Activated T-cell treated with anti-CD3 and anti-CD28 coated beads for 48 hours (primary cell): Measurements from ENCODE around the gene ZDHHC5.

ENCODE experiments used
- DNase-seq: peaks from one replicate; pipeline ENCODE4 v3.0.0-alpha.2; 2020; ENCODE audit warnings: low read depth

Gene ZDHHC5

GRCh38 chr11:57729479-57729878, 61.6 kb downstream of the ZDHHC5 start:
- DNase-seq = no peak

DNA sequence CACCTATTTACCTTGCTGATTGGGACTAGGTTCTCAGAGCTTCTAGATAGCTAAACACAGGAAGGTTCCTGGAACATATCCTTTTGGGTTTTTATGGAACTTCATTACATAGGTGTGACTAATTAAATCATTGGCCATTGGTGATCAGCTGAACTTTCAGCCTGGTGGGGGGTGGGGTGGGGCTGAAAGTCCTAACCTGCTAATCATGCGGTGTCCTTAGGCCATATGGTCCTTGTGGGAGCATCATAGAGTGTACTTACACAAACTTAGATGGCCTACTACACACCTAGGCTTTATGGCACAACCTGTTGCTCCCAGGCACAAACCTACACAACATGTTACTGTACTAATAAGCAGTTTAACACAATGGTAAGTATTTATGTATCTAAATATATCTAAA, 64.7 kb downstream of the ZDHHC5 start:
- no peak for DNase-seq

GRCh38 chr11:57735619-57736298, 67.8 kb downstream of the ZDHHC5 start:
- no peak for DNase-seq

- DNase-seq = peak; percentile 94
Measured at GRCh38 chr11:57741132-57742086, 73.5 kb downstream of the ZDHHC5 start, which contains the start of gene SELENOH. TSS of gene SELENOH (plus strand) at chr11:57741491. CDS start at chr11:57741596, 105 bp downstream.

DNA sequence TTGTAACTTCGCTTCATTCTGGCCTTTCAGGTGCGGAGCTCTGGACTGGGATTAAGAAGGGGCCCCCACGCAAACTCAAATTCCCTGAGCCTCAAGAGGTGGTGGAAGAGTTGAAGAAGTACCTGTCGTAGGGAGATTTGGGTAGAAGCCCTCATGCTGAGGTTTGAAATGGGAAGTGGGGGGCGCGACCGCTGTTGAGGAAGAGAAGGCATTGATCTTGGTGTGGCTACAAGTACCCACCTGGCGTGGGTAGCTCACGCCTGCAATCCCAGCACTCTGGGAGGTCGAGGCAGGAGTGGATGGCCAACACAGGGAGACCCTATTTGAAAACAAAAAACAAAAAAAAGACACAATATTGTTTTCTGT, 74.2 kb downstream of the ZDHHC5 start:
- DNase-seq = no peak

DNA sequence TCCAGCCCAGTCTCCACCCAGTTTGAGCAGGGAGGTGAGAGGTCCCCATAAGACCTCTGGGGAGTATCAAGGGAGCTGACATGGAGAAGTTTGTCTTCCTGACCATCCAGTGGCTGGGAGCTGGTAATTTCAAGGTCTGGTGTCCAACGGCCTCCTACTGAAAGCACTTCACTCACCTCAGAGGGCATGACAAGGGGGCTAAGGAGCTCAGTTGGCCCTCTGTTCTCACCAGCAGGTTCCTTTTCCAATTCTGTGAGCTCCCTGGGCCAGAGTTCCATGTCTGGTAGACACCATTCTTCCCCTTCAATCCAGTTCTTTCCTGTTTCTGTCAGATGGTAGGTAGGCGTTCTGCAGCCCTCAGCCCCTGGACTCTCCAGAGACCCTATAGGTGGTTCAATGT, 76.4 kb downstream of the ZDHHC5 start:
- DNase-seq = no peak

GRCh38 chr11:57745206-57745605, 77.3 kb downstream of the ZDHHC5 start:
- no peak for DNase-seq

GRCh38 chr11:57746920-57747319, 79.0 kb downstream of the ZDHHC5 start:
- DNase-seq = no peak
